ENCODE results near the gene HYAL1.
"Not testable (repeated sequence)": the region's sequence is repeated elsewhere in the genome, so short reads cannot be mapped to it uniquely, and the experiment has no call there.

Gene HYAL1

GRCh38 chr3:50294089-50294488 is 9.3 kb downstream of the HYAL1 start:
- DNase-seq (ENCODE audit: low read depth), result no peak

DNA sequence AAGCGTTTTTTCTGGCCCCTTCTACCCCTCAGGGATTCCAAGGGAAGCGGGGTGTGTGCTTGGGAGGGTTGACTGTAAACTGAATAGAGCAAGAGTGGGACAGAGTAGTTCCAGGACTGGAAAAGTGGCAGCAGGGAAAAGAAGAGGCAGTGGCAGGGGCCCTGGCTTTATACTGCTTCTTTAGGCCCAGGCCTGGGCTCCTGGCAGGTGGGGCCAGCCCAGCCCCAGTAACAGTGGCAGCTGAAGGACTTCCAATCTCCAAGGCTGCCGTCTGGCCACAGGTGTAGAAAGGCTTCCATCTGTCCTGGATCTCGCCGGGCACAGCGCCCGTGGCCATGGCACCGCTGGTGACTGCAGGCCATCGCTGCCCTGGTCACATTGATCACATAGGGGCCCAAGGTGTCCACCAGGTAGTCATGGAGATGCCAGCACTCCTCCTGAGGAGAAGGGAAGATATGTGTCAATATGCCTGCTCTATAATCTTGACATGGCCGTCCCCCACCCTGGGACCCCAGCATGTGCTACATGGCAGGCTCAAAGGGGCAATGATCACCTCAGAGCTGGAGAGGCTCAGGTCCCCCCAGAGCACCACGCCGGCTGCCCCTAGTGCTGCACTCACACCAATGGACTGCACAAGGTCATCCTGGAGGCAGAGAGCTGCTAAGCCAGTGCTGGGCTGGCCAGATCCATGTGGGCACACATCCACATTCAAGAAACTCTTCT is 10.1 kb downstream of the HYAL1 start:
- DNase-seq (ENCODE audit: low read depth), result no peak

GRCh38 chr3:50292159-50293078 is 11.0 kb downstream of the HYAL1 start, which contains the start of gene IFRD2:
IFRD2 (minus strand) TSS chr3:50292429; CDS start chr3:50292274, 155 bp downstream.
- DNase-seq (ENCODE audit: low read depth), result peak; percentile 84

- no peak for DNase-seq (ENCODE audit: low read depth)
Observed at GRCh38 chr3:50290161-50290641, 13.2 kb downstream of the HYAL1 start.

DNA sequence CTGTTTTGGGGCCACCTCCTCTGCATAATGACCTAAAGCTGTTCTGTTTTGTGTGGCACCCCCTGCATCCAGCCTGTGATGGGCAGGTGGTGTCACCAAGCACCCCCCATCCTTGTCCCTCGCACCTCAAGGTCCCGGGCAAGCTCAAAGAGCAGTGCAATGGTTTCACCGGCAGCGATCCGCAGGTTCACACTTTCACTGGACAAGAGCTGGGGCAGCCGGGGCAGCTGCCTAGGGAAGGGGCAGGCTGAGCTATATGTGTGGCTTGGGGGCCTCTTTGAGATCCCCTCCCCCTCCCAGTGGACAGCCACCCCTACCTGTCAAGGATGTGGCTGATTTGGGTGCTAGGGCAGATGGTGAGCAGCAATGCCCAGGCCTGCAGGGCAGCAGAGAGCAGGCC is 14.2 kb downstream of the HYAL1 start:
- no peak for DNase-seq (ENCODE audit: low read depth)

DNA sequence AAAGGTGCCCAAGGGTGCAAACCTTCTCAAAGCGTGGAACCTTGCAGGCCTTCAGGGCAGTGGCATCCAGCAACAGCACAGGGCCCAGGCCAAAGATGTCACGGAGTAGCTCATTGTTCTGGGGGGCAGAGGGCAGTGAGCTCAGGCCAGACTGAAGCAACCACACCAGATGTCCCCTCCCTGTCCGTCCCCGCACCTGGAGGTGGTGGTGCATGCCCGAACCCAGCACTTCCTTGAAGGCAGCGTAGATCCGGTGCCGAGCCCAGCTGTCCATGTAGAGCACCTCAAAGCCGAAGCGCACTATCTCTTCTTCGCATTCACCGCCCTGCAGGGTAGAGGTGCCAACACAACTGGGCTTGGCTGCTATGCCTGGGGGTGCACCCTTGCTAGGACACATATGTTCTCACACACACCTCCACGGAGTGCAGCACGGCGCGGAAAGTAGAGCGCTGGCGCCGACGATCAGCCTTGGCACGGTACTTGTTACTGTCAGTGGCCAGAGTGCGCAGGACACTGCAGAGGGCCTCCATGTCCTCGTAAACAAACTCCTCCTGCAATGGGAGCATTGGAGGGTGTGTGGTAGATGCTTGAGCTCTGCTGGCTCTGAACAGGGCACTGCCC is 14.9 kb downstream of the HYAL1 start:
- no peak for DNase-seq (ENCODE audit: low read depth)

GRCh38 chr3:50287262-50287661 is 16.1 kb downstream of the HYAL1 start:
- DNase-seq (ENCODE audit: low read depth), result no peak

- no peak for DNase-seq (ENCODE audit: low read depth)
Observed at GRCh38 chr3:50286322-50287227, 16.8 kb downstream of the HYAL1 start.

GRCh38 chr3:50284121-50284520 is 19.3 kb downstream of the HYAL1 start:
- not testable (repeated sequence) for DNase-seq (ENCODE audit: low read depth)

DNA sequence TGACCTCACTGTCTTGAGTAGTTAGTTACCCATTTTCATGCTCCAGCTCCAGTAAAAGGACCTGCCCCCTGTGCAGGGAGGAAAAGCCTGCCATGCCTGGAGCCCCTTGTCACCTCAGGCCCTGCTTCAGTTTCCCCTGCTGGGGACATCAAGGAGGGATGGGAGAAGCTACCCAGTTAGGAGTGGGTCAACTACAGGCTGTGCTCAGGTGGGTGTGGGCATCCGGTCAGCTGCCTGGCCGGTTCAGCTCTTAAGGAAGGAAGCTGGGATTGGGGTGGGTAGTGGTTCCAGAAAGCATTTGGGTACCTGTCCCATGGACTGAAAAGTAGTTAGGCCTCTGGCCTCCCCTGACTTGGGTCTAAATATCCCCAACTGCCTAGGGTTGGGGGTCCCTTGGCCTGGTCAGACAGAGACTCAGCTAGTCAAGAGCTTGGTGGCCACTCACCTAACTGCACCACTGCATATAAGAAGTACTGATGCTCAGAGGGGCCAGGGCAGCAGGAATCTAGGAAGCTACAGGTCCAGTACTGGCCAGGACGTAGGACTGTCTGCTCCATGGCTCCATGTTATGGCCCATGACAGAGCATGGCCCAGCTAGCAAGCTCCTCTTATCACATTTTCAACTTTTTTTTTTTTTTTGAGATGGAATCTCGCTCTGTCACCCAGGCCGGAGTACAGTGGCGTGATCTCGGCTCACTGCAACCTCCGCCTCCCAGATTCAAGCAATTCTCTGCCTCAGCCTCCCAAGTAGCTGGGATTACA is 23.9 kb downstream of the HYAL1 start:
- no peak for DNase-seq (ENCODE audit: low read depth)

DNA sequence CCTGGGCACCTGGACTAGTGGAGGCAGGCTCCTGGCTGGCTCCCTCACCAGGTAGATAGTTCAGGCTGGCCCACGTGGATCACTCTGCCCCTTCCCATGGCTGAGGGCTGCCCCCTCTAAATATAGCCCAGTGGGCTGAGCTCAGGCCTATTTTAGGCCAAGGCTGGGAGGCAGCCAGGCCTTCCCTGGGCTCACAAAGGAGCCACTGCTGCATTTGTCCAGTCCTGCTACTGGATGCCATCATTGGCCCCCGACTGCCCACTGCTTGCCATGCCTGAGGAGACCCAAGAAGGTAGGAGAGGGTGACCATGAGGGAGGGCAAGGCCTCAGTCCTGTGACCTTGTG is 24.5 kb downstream of the HYAL1 start, which contains the start of gene LSMEM2:
Gene LSMEM2 (plus strand): TSS at position 208 of the 345 bp plus-strand sequence. CDS start 27 bp downstream, at position 235.
- no peak for DNase-seq (ENCODE audit: low read depth)

GRCh38 chr3:50278123-50278879 is 25.1 kb downstream of the HYAL1 start:
- no peak for DNase-seq (ENCODE audit: low read depth)

GRCh38 chr3:50276762-50277101 is 26.6 kb downstream of the HYAL1 start:
- DNase-seq (ENCODE audit: low read depth), result no peak

DNA sequence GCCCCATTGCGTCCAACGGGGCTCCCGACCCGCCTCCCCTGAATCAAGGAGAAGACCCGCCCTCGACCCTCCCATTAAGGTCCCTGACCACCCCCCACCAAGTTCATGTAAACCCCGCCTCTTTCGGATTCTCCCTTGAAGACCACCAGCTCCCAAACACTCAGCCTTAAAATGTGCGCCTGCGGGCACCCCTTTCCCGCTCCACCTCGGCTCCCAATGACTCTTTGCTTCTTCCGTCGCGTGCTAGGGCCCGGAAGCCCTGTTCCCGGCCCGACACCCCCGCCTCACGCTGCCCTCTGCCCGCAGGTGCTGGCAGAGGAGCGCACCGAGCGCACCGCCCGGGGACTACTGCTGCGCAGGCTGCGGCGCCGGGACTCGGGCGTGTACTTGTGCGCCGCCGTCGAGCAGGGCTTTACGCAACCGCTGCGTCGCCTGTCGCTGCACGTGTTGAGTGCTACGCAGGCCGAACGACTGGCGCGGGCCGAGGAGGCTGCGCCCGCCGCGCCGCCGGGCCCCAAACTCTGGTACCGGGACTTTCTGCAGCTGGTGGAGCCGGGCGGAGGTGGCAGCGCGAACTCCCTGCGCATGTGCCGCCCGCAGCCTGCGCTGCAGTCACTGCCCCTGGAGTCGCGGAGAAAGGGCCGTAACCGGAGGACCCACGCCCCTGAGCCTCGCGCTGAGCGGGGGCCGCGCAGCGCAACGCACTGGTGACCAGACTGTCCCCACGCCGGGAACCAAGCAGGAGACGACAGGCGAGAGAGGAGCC is 27.2 kb downstream of the HYAL1 start:
- DNase-seq (ENCODE audit: low read depth), result no peak

DNA sequence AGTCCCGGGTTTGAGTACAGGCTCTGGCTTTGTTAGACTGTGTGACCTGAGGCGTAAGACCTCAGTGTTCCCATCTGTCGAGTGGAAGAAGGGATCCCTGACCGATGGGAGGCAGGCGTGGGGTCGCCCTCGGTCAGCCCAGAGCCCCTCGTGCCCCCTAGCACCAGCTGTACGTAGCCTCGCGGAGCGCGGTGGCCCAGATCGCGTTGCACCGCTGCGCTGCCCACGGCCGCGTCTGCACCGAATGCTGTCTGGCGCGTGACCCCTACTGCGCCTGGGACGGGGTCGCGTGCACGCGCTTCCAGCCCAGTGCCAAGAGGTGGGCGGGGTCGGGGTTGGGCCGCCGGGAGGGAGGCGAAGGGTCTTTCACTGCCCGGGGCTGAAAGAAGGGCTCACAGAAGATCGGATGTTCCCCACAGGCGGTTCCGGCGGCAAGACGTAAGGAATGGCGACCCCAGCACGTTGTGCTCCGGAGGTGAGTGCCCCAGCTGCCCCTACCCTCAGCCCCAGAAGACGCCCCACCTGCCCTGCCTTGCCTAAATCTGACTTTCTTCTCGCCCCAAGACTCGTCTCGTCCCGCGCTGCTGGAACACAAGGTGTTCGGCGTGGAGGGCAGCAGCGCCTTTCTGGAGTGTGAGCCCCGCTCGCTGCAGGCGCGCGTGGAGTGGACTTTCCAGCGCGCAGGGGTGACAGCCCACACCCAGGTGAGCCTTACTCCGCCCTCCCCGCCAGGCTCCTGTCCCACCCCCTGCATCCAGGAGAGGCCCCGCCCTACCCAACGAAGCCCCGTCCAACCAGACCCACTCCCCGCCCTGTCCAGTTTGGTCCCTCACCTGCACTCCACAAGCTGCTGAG is 28.0 kb downstream of the HYAL1 start:
- DNase-seq (ENCODE audit: low read depth), result no peak

- no peak for DNase-seq (ENCODE audit: low read depth)
Observed at GRCh38 chr3:50274371-50275104, 28.8 kb downstream of the HYAL1 start.

GRCh38 chr3:50273689-50274065 is 29.7 kb downstream of the HYAL1 start:
- DNase-seq (ENCODE audit: low read depth), result no peak

Measured in HS-5 (cell line).